IMR-90 (cell line): Measurements from ENCODE around the gene ATXN10. TPM values are rescaled to one million over a fixed set of nuclear protein-coding genes. Genes with fewer than 3 reads are reported as not detected.

Experiments
- ATAC-seq: fragments of 200-7000 bp; cut with Tn5 transposase; 2 replicates; pipeline ENCODE4 v1.9.1; 2020; ENCODE audit warnings: low read depth, mild to moderate bottlenecking, moderate library complexity
- BruUV-seq: library from RNA; stranded (reverse); fragments of 400-500 nt; replicated peaks from 2 replicates; lab custom pipeline; 2021; lab: Mats Ljungman, UMichigan
- CTCF ChIA-PET: fragments of 300-600 bp; formaldehyde crosslinking; extraction: SDS; loops from one replicate; lab custom pipeline; 2021; ENCODE audit warnings: antibody characterized with exemption; lab: Yijun Ruan, JAX
- POLR2A ChIA-PET: fragments of 300-600 bp; sonication (Branson Sonifier 250); formaldehyde crosslinking; loops from one replicate; lab custom pipeline; 2022; ENCODE audit warnings: antibody characterized with exemption; ENCODE audit not compliant: unreplicated experiment; lab: Charles Lee
- DNase-seq: peaks from one replicate; pipeline ENCODE4 v3.0.0; 2013
- H2AFZ ChIP-seq: replicated peaks from 2 replicates; pipeline ENCODE3; 2013; ENCODE audit warnings: low read length, mild to moderate bottlenecking; ENCODE audit not compliant: poor library complexity
- H2AK5ac ChIP-seq: 2 replicates; pipeline ENCODE4 v1.6.1; 2013; ENCODE audit warnings: low read depth, low read length, inconsistent platforms
- H2AK9ac ChIP-seq: replicated peaks from 2 replicates; pipeline ENCODE3; 2013; ENCODE audit warnings: mild to moderate bottlenecking, low read depth, low read length, moderate library complexity; ENCODE audit not compliant: poor library complexity
- H2BK120ac ChIP-seq: 2 replicates; pipeline ENCODE4 v1.6.1; 2013; ENCODE audit warnings: low read depth, low read length, inconsistent platforms
- H2BK15ac ChIP-seq: 3 replicates; pipeline ENCODE4 v1.6.1; 2013; ENCODE audit warnings: low read depth, low read length, inconsistent platforms
- H2BK20ac ChIP-seq: 2 replicates; pipeline ENCODE4 v1.6.1; 2013; ENCODE audit warnings: low read depth, mild to moderate bottlenecking, inconsistent platforms, low read length, moderate library complexity
- H2BK5ac ChIP-seq: 2 replicates; pipeline ENCODE4 v1.6.1; 2013; ENCODE audit warnings: mild to moderate bottlenecking, low read depth, low read length, inconsistent platforms; ENCODE audit not compliant: poor library complexity, severe bottlenecking
- H3K14ac ChIP-seq: replicated peaks from 2 replicates; pipeline ENCODE4 v1.6.1; 2013; ENCODE audit warnings: low read depth, low read length, inconsistent platforms
- H3K18ac ChIP-seq: 2 replicates; pipeline ENCODE4 v1.6.1; 2013; ENCODE audit warnings: low read depth, low read length, control low read depth
- H3K23ac ChIP-seq: 2 replicates; pipeline ENCODE4 v1.6.1; 2013; ENCODE audit warnings: low read depth, low read length, inconsistent platforms
- H3K27ac ChIP-seq: 2 replicates; pipeline ENCODE4 v1.5.1; 2013; ENCODE audit warnings: mild to moderate bottlenecking, control low read depth, low read length; ENCODE audit not compliant: insufficient read depth
- H3K27me3 ChIP-seq: 2 replicates; pipeline ENCODE4 v1.6.1; 2013; ENCODE audit warnings: low read length; ENCODE audit not compliant: control insufficient read depth, insufficient read depth
- H3K36me3 ChIP-seq: 2 replicates; pipeline ENCODE4 v1.6.1; 2013; ENCODE audit warnings: low read length, mixed read lengths; ENCODE audit not compliant: control insufficient read depth, insufficient read depth
- H3K4ac ChIP-seq: 2 replicates; pipeline ENCODE4 v1.6.1; 2013; ENCODE audit warnings: low read depth, low read length, inconsistent platforms
- H3K4me1 ChIP-seq: 2 replicates; pipeline ENCODE4 v1.6.1; 2013; ENCODE audit warnings: low read length, mixed read lengths; ENCODE audit not compliant: control insufficient read depth, insufficient read depth
- H3K4me2 ChIP-seq: 2 replicates; pipeline ENCODE4 v1.6.1; 2013; ENCODE audit warnings: low read depth, mild to moderate bottlenecking, control low read depth, low read length, moderate library complexity
- H3K4me3 ChIP-seq: 2 replicates; pipeline ENCODE4 v1.5.1; 2013; ENCODE audit warnings: low read depth, mild to moderate bottlenecking, control low read depth, low read length, moderate library complexity; ENCODE audit not compliant: insufficient read depth
- H3K56ac ChIP-seq: 2 replicates; pipeline ENCODE4 v1.6.1; 2013; ENCODE audit warnings: low read length, inconsistent platforms; ENCODE audit not compliant: insufficient read depth; ENCODE audit errors: extremely low read depth
- H3K79me1 ChIP-seq, 2 experiments: 2 replicates each; pipeline ENCODE4 v1.6.1; 2013; ENCODE audit warnings: low read length in 2 of 2, inconsistent platforms in 1 of 2, low read depth in 1 of 2
- H3K9ac ChIP-seq: 2 replicates; pipeline ENCODE4 v1.6.1; 2013; ENCODE audit warnings: low read depth, low read length, control low read depth
- H3K9me1 ChIP-seq: 2 replicates; pipeline ENCODE4 v1.6.1; 2013; ENCODE audit warnings: low read length, inconsistent platforms; ENCODE audit not compliant: insufficient read depth
- H3K9me3 ChIP-seq: 2 replicates; pipeline ENCODE4 v1.6.1; 2013; ENCODE audit warnings: low read length; ENCODE audit not compliant: control insufficient read depth, insufficient read depth
- H4K20me1 ChIP-seq: 2 replicates; pipeline ENCODE4 v1.6.1; 2013; ENCODE audit warnings: low read length, inconsistent platforms; ENCODE audit not compliant: insufficient read depth
- H4K5ac ChIP-seq: 2 replicates; pipeline ENCODE4 v1.6.1; 2013; ENCODE audit warnings: mild to moderate bottlenecking, low read depth, low read length, control low read depth
- H4K8ac ChIP-seq, 2 experiments: 2 replicates each; pipeline ENCODE4 v1.6.1; 2013; ENCODE audit warnings: low read depth in 2 of 2, low read length in 2 of 2, control low read depth in 1 of 2, inconsistent platforms in 1 of 2
- H4K91ac ChIP-seq: 2 replicates; pipeline ENCODE4 v1.6.1; 2013; ENCODE audit warnings: low read depth, low read length, inconsistent platforms; ENCODE audit not compliant: insufficient read depth
- CEBPB ChIP-seq: IDR thresholded peaks from 2 replicates; pipeline ENCODE4 v1.6.1; 2012; ENCODE audit warnings: low read depth, low read length, improper control_type of control experiment
- WGBS, 2 experiments: methylation state at CpG; one replicate each; pipeline versions ENCODE4 v1.1.5 to v1.1.7; 2013; ENCODE audit warnings: missing lambda C conversion rate in 2 of 2; ENCODE audit not compliant: insufficient read length in 1 of 2; ENCODE audit errors: extremely low coverage in 2 of 2; 5-methylcytosine and 5-hydroxymethylcytosine counted together
- dilution Hi-C: fragments of 300-500 bp; cut with HindIII; formaldehyde crosslinking; loops from one replicate; pipeline ENCODE4 v1.14.3; 2018; ENCODE audit warnings: low sequenced_read_pairs; ENCODE audit not compliant: unreplicated experiment
- in situ Hi-C: fragments of 300-500 bp; cut with MboI; formaldehyde crosslinking; loops from 3 replicates; pipeline ENCODE4 v1.14.3; 2019; ENCODE audit warnings: low sequenced_read_pairs, inconsistent platforms, mixed read lengths
- intact Hi-C: fragments of 100-400 bp; cut with micrococcal nuclease; formaldehyde crosslinking; loops from 2 replicates; pipeline ENCODE4 v1.10.0; 2022
- polyA plus RNA-seq, 3 experiments: library from polyadenylated mRNA; depleted of rRNA; stranded (reverse); fragments of >200 nt; gene quantifications; 2 replicates each; pipeline ENCODE4 v1.2.3, GENCODE V29; 2012; ENCODE audit warnings: low replicate concordance in 1 of 3
- total RNA-seq: library from RNA; depleted of rRNA; stranded (reverse); fragments of >200 nt; gene quantifications from 2 replicates; pipeline ENCODE4 v1.2.3, GENCODE V29; 2012

ATXN10 gene
- total and polyA plus RNA-seq, 2 of the 4 experiments (the other 2 are of a cell fraction), result 116 to 231 TPM

- Histone ChIP-seq H3K27me3 (peaks cover 46% of the 10 kb centered on the region), H3K4me1 (no peaks in the 10 kb centered on the region), H3K23ac (no peak overlapping the region), H3K14ac (no peak overlapping the region), H3K27ac (no peak overlapping the region), H2AFZ (no peak overlapping the region), H2BK15ac (no peak overlapping the region), H4K20me1 (no peaks in the 10 kb centered on the region; the same call in 1 of the 2 replicates), H3K9me1 (no peaks in the 10 kb centered on the region; the same call in 1 of the 2 replicates), H2AK5ac (no peak overlapping the region), H3K4me3 (no peak overlapping the region), H2AK9ac (no peak overlapping the region), H3K79me1 (no peaks in the 10 kb centered on the region), H4K5ac (no peak overlapping the region), H2BK20ac (no peak overlapping the region), H2BK5ac (no peak overlapping the region), H2BK120ac (no peak overlapping the region), H3K36me3 (no peaks in the 10 kb centered on the region), H3K9me3 (no peaks in the 10 kb centered on the region), H4K91ac (no peak overlapping the region), H3K4me2 (no peak overlapping the region), H3K9ac (no peak overlapping the region), H3K56ac (no peak overlapping the region), H3K18ac (no peak overlapping the region), H4K8ac (no peak overlapping the region), H3K4ac (no peak overlapping the region)
- BruUV-seq, result no TSS peak
- DNase-seq (no peak), ATAC-seq (no peak)
- WGBS, 2 experiments, result 80% methylated on average over 5 of the region's 8 CpGs; no CpG with 5 or more reads in 1 of the 2 experiments
- ChIA-PET CTCF (no interaction called here), POLR2A (no interaction called here)
- in situ Hi-C loops (no loop called here), intact Hi-C loops (no loop called here), dilution Hi-C loops (no loop called here)
- TF ChIP-seq CEBPB, result no peak
These were observed 212.2 kb downstream of the ATXN10 start for GRCh38 chr22:45883811-45884170.
